ENCODE results near the gene ATP6AP1. TPM values are rescaled to one million over a fixed set of nuclear protein-coding genes. Genes with fewer than 3 reads are reported as not detected.
"Not testable (repeated sequence)": the region's sequence is repeated elsewhere in the genome, so short reads cannot be mapped to it uniquely, and the experiment has no call there.

Gene ATP6AP1
- total RNA-seq, 2 donors from 2014 or later: 46.7 to 106 TPM

DNA sequence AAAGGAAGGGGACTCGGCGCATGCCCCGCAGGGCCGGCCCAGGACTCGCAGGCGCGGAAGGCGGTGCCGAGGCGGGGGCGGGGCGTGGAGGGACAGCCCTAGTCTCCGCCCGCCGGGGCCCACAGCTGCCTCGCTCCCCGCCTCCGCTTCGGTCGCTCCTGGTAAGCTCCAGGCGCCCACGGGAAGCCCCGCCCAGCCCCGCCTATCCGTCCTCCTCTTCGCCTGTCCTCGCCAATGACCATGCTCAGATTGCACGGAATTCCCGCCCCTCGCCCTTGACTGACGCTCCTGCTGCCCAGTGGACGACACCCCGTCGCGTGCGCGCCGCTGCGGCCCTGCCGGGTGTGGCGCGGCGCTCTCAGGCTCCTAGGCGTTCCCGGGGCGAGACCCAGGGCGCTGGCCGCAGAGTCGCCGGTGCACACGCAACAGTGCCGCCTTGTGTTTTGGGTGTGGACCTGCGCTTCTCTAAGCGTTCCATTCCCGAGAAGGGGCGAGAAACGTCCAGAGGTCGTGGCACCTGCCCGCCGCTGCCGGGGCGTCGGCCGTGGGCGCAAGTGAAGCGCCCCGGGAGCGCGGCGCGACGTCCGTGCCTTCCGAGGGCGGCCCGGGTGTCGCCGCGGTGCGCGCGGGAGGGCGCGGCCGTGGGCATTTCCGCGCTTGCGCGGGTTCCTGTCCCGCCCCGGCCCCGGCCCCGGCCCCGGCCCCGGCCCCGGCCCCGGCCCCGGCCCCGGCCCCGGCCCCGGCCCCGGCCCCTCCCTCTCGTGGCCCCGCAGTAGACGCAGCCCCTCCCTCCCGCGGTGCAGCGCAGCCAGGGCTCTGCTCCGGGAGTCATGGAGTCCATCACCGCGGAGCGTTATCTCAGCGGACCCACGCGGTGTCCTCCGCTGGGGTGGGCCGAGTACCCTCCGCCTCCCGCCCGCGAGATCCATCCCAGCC, 38.4 kb upstream of the ATP6AP1 start:
- not testable (repeated sequence) for DNase-seq (ENCODE audit: low spot score); H3K27ac Mint-ChIP-seq; H3K4me1 Mint-ChIP-seq (ENCODE audit: low read depth in 2 of 2); H3K27me3 Mint-ChIP-seq; H3K9me3 Mint-ChIP-seq; H3K36me3 Mint-ChIP-seq; H3K4me3 Mint-ChIP-seq
- ATAC-seq: peak; percentile 85 to 88

DNA sequence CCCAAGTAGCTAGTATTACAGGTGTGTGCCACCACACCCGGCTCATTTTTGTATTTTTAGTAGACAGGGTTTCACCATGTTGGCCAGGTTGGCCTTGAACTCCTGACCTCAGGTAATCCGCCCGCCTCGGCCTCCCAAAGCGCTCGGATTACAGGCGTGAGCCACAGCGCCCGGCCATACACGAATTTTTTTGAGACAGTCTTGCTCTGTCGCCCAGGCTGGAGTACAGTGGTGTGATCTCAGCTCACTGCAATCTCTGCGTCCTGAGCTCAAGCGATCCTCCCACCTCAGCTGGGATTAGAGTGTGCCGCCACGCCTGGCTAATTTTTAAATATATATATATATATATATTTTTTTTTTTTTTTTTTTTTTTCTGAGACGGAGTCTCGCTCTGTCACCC, 32.1 kb upstream of the ATP6AP1 start:
- Mint-ChIP-seq H3K4me1 (ENCODE audit: low read depth in 2 of 2) (peaks cover 8 to 21% of the 10 kb centered on the region in 2 donors), H3K36me3 (peaks cover 16% of the 10 kb centered on the region)
- not testable (repeated sequence) for H3K27me3 Mint-ChIP-seq; ATAC-seq; H3K27ac Mint-ChIP-seq; H3K9me3 Mint-ChIP-seq; DNase-seq (ENCODE audit: low spot score); H3K4me3 Mint-ChIP-seq

- Mint-ChIP-seq H3K4me3 (peak overlapping the region; percentile 96), H3K27me3 (no peaks in the 10 kb centered on the region)
- peak; percentile 86 for DNase-seq (ENCODE audit: low spot score)
Measured at GRCh38 chrX:154396973-154397887, 31.2 kb upstream of the ATP6AP1 start.

DNA sequence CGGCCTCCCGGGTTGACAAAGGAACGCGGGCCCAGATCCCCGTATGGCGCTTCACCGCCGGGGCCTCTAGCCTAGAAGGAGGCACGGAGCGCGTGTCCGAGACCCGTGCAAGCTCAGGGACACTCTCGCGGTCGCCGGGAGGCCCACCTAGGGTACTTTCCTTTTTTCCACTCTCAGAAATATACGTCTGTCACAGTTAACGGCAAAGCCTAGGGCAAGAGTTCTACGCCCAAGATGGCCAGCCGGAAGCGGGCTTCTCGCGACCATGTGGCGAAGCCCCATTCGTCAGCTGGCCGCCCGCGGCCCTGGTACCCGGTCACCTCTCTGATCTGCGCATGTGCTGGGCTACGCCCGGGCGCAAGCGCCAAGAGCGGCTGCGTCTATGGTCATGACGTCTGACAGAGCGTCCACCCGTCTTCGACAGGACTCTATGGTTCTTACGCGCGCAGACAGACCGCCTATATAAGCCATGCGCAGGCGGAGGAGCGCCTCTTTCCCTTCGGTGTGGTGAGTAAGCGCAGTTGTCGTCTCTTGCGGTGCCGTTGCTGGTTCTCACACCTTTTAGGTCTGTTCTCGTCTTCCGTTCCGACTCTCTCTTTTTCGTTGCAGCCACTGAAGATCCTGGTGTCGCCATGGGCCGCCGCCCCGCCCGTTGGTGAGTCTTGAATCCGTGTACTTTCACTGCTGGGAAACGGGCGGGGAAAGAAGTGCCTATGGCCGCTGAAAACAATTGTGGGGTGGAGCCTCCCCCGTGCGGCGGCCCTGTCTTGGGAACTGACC, 30.4 kb upstream of the ATP6AP1 start, which contains the start of gene RPL10:
Gene RPL10, plus strand, starts transcription at position 490 of the 780 bp plus-strand sequence. Its CDS starts 143 bp downstream, at position 633.
- DNase-seq (ENCODE audit: low spot score) (peak; percentile 94), ATAC-seq (peak; percentile 90 to 91)
- H3K9me3 Mint-ChIP-seq: no peaks in the 10 kb centered on the region
- H3K4me3 Mint-ChIP-seq: peak within 1 kb of the TSS; percentile 96
- H3K4me1 Mint-ChIP-seq (ENCODE audit: low read depth in 2 of 2): peaks cover 8 to 21% of the 10 kb centered on the region in 2 donors
- peak within 1 kb of the TSS; percentile 96 to 98 for H3K27ac Mint-ChIP-seq
- H3K36me3 Mint-ChIP-seq: peaks cover 16% of the 10 kb centered on the region
- H3K27me3 Mint-ChIP-seq: no peaks in the 10 kb centered on the region

More at GRCh38 chrX:154396973-154397887, 31.2 kb upstream of the ATP6AP1 start:
- Mint-ChIP-seq H3K36me3 (peaks cover 16% of the 10 kb centered on the region), H3K9me3 (no peaks in the 10 kb centered on the region), H3K4me1 (ENCODE audit: low read depth in 2 of 2) (peaks cover 8 to 21% of the 10 kb centered on the region in 2 donors), H3K27ac (peak overlapping the region; percentile 96 to 98)
- ATAC-seq: peak; percentile 77 to 81

GRCh38 chrX:154398668-154399526, 29.6 kb upstream of the ATP6AP1 start:
- Mint-ChIP-seq H3K4me3 (peak overlapping the region; percentile 96), H3K4me1 (ENCODE audit: low read depth in 2 of 2) (peaks cover 8 to 21% of the 10 kb centered on the region in 2 donors), H3K9me3 (no peaks in the 10 kb centered on the region), H3K36me3 (peaks cover 16% of the 10 kb centered on the region), H3K27ac (peak overlapping the region; percentile 96 to 98), H3K27me3 (peaks cover 0 to 5% of the 10 kb centered on the region in 2 donors)
- peak; percentile 86 for DNase-seq (ENCODE audit: low spot score)
- ATAC-seq: peak; percentile 45 to 48

GRCh38 chrX:154399527-154400368, 28.7 kb upstream of the ATP6AP1 start:
- DNase-seq (ENCODE audit: low spot score): no peak
- Mint-ChIP-seq H3K9me3 (no peaks in the 10 kb centered on the region), H3K4me3 (peak overlapping the region; percentile 96), H3K36me3 (peaks cover 16% of the 10 kb centered on the region), H3K27ac (peak overlapping the region; percentile 96 to 98), H3K4me1 (ENCODE audit: low read depth in 2 of 2) (peaks cover 8 to 21% of the 10 kb centered on the region in 2 donors), H3K27me3 (peaks cover 0 to 5% of the 10 kb centered on the region in 2 donors)
- ATAC-seq: no peak

GRCh38 chrX:154400369-154400817, 28.1 kb upstream of the ATP6AP1 start:
- not testable (repeated sequence) for H3K27me3 Mint-ChIP-seq; ATAC-seq; DNase-seq (ENCODE audit: low spot score); H3K9me3 Mint-ChIP-seq
- Mint-ChIP-seq H3K4me1 (ENCODE audit: low read depth in 2 of 2) (peaks cover 8 to 21% of the 10 kb centered on the region in 2 donors), H3K27ac (peak overlapping the region; percentile 96 to 98), H3K4me3 (peak overlapping the region; percentile 96), H3K36me3 (peaks cover 16% of the 10 kb centered on the region)

DNA sequence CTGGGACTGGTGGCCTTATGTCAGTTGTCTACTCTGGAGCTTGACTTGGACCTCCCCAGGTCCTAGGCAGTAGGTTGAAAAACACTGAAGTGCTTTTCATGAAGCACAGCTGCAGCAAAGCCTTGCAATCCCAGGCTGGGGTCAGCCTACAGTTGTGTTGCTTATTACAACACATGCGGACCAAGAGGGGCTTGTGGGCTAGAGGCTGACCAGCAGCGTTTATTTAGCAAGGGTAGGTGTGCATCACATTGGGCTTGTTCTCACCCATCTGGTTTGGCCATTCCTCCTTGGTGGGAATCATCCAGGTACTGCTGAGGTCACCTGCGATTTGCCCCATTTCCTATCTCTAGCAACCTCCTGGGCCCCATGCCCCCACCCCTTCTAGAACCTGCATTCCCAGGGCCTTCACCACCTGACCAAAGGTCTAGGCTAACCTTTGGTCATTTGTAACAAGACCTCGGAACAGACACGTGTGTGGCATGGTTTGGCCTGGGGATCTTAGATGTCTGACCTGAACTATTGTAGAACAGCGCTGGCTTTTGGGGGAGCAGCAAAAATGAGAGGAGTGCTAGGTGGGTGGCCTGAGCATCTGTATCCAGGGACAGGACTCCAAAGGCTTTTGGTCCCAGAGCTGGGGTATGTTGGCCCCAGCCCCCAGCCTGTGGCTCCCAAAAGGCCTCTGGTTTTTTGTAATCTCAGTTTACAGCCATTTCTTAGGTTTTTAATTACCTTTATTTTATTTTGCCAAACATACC, 27.3 kb upstream of the ATP6AP1 start:
- H3K27me3 Mint-ChIP-seq: peaks cover 0 to 5% of the 10 kb centered on the region in 2 donors
- H3K4me3 Mint-ChIP-seq: peak overlapping the region; percentile 96
- ATAC-seq (no peak), DNase-seq (ENCODE audit: low spot score) (no peak)
- H3K27ac Mint-ChIP-seq: peak overlapping the region; percentile 96 to 98
- no peaks in the 10 kb centered on the region for H3K9me3 Mint-ChIP-seq
- peaks cover 8 to 21% of the 10 kb centered on the region in 2 donors for H3K4me1 Mint-ChIP-seq (ENCODE audit: low read depth in 2 of 2)
- peaks cover 16% of the 10 kb centered on the region for H3K36me3 Mint-ChIP-seq

DNA sequence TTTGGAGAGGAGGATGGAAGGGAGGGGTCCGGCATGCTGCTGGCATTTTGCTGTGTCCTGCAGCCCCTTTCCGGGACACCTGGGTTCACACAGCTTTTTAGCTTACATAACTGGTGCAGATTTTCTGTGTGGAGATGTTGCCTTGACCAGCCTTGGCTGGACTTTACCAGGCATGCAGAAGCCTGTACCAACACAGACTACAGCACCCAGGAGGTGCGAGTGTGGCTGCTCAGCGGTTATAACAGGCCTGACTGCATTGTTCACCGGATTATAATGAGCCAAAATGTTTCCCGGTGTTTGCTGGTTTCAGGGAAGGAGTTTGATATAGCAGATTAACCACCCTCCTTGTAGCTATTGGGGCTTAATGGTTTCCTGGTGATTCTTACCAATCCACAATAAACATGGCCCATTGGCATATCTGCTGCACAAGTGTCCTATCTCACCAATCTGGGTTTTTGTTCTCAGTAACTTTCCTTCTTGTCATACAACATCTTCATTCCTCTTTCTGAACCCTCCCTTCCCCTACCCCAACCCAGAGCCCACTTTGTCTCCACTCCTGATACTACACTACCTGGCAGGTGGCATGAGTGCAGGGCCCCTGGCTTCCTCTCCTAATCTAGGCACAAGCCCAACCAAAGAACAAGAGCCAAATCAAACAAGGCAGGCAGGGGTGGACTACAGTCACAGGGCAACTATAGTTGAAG, 26.4 kb upstream of the ATP6AP1 start:
- DNase-seq (ENCODE audit: low spot score): no peak
- ATAC-seq: no peak
- peaks cover 16% of the 10 kb centered on the region for H3K36me3 Mint-ChIP-seq
- H3K9me3 Mint-ChIP-seq: no peaks in the 10 kb centered on the region
- peaks cover 8 to 21% of the 10 kb centered on the region in 2 donors for H3K4me1 Mint-ChIP-seq (ENCODE audit: low read depth in 2 of 2)
- H3K4me3 Mint-ChIP-seq: no peak overlapping the region
- peaks cover 0 to 5% of the 10 kb centered on the region in 2 donors for H3K27me3 Mint-ChIP-seq
- no peak overlapping the region for H3K27ac Mint-ChIP-seq

GRCh38 chrX:154402622-154403127, 25.8 kb upstream of the ATP6AP1 start:
- Mint-ChIP-seq H3K4me1 (ENCODE audit: low read depth in 2 of 2) (peaks cover 8 to 21% of the 10 kb centered on the region in 2 donors), H3K27me3 (peaks cover 0 to 5% of the 10 kb centered on the region in 2 donors), H3K9me3 (no peaks in the 10 kb centered on the region), H3K27ac (no peak overlapping the region), H3K4me3 (no peak overlapping the region), H3K36me3 (peaks cover 16% of the 10 kb centered on the region)
- ATAC-seq (no peak), DNase-seq (ENCODE audit: low spot score) (no peak)
